GM12878 (cell line): ENCODE results near the gene INO80B. TPM values are rescaled to one million over a fixed set of nuclear protein-coding genes. Genes with fewer than 3 reads are reported as not detected.

Experiments
- ATAC-seq: fragments of 200-7000 bp; cut with Tn5 transposase; 3 replicates; pipeline ENCODE4 v1.9.1; 2020; ENCODE audit warnings: mild to moderate bottlenecking, moderate library complexity
- BruUV-seq: library from RNA; stranded (reverse); fragments of 400-500 nt; replicated peaks from 2 replicates; lab custom pipeline; 2021; lab: Mats Ljungman, UMichigan
- CTCF ChIA-PET: fragments of 300-600 bp; sonication (Branson Sonifier 250); formaldehyde crosslinking; extraction: SDS; loops from one replicate; lab custom pipeline; 2021; ENCODE audit warnings: inconsistent platforms; lab: Yijun Ruan, JAX
- POLR2A ChIA-PET: fragments of 350-600 bp; formaldehyde crosslinking; extraction: SDS; loops from one replicate; lab custom pipeline; 2021; ENCODE audit warnings: inconsistent platforms; lab: Charles Lee
- RAD21 ChIA-PET: fragments of 300-600 bp; sonication (Branson Sonifier 250); formaldehyde crosslinking; loops from one replicate; lab custom pipeline; 2023; ENCODE audit warnings: antibody characterized with exemption; ENCODE audit not compliant: unreplicated experiment; lab: Charles Lee
- SMC1A ChIA-PET: fragments of 300-600 bp; sonication (Branson Sonifier 250); formaldehyde crosslinking; loops from one replicate; lab custom pipeline; 2023; ENCODE audit not compliant: unreplicated experiment, uncharacterized antibody; lab: Charles Lee
- DNase-seq: peaks from one replicate; pipeline ENCODE4 v3.0.0-alpha.2; 2011; ENCODE audit warnings: low read depth, low spot score
- FAIRE-seq: peaks from 3 replicates; lab custom pipeline; 2011; peaks lifted over from hg19 to GRCh38; lab: Jason Lieb, UNC
- H2AFZ ChIP-seq: 2 replicates; pipeline ENCODE4 v1.6.0; 2011; ENCODE audit warnings: low read depth, low read length, control low read depth; ENCODE audit not compliant: control insufficient read depth
- H3K27ac ChIP-seq: 2 replicates; pipeline ENCODE4 v1.5.1; 2011; ENCODE audit warnings: control low read depth; ENCODE audit not compliant: control insufficient read depth, insufficient read depth
- H3K27me3 ChIP-seq, 2 experiments: replicated peaks in 1 of 2; 2 replicates each; pipeline versions ENCODE4 v1.6.0 to v1.6.1; 2011; ENCODE audit warnings: low read length in 1 of 2; ENCODE audit not compliant: control insufficient read depth in 2 of 2, insufficient read depth in 2 of 2
- H3K36me3 ChIP-seq, 2 experiments: 2 replicates each; pipeline ENCODE4 v1.5.1; 2011; ENCODE audit warnings: low read length in 1 of 2; ENCODE audit not compliant: control insufficient read depth in 2 of 2, insufficient read depth in 2 of 2
- H3K4me1 ChIP-seq: 2 replicates; pipeline ENCODE4 v1.6.1; 2011; ENCODE audit warnings: mild to moderate bottlenecking, low read length, moderate library complexity, mixed read lengths; ENCODE audit not compliant: control insufficient read depth, insufficient read depth
- H3K4me2 ChIP-seq: 2 replicates; pipeline ENCODE4 v1.6.0; 2011; ENCODE audit warnings: control low read depth; ENCODE audit not compliant: control insufficient read depth, insufficient read depth
- H3K4me3 ChIP-seq: fragments of 200-600 bp; sonication (generic); 2 replicates; pipeline ENCODE4 v1.5.1; 2016
- H3K79me2 ChIP-seq: 2 replicates; pipeline ENCODE4 v1.6.0; 2011; ENCODE audit warnings: low read length; ENCODE audit not compliant: control insufficient read depth, insufficient read depth
- H3K9ac ChIP-seq: 2 replicates; pipeline ENCODE4 v1.8.0; 2011; ENCODE audit warnings: low read length, control low read depth, mixed read lengths; ENCODE audit not compliant: control insufficient read depth, insufficient read depth
- H3K9me3 ChIP-seq: replicated peaks from 3 replicates; pipeline ENCODE4 v1.5.1; 2011; ENCODE audit warnings: mild to moderate bottlenecking, low read length; ENCODE audit not compliant: control insufficient read depth, insufficient read depth
- H4K20me1 ChIP-seq: 2 replicates; pipeline ENCODE4 v1.6.0; 2011; ENCODE audit not compliant: control insufficient read depth, insufficient read depth
- CREM ChIP-seq: IDR thresholded peaks from 2 replicates; pipeline ENCODE4 v1.6.1; 2014; ENCODE audit warnings: antibody characterized with exemption, low read depth
- CTCF ChIP-seq, 3 experiments: IDR thresholded peaks in 2 of 3; conservative IDR thresholded peaks in 1 of 3; 2 replicates each; pipeline ENCODE4 v1.5.1; 2011; ENCODE audit warnings: low read depth in 3 of 3, low read length in 3 of 3, mild to moderate bottlenecking in 3 of 3, control low read depth in 2 of 3, moderate library complexity in 2 of 3, inconsistent platforms in 1 of 3, mixed read lengths in 1 of 3; ENCODE audit not compliant: control insufficient read depth in 2 of 3, insufficient read depth in 1 of 3; ENCODE audit errors: extremely low read depth in 1 of 3
- LARP7 ChIP-seq: fragments of 450-650 bp; IDR thresholded peaks from 2 replicates; pipeline ENCODE4 v1.6.1; 2017; ENCODE audit warnings: mild to moderate bottlenecking
- MYC ChIP-seq: IDR thresholded peaks from 2 replicates; pipeline ENCODE4 v1.6.1; 2011; ENCODE audit warnings: mild to moderate bottlenecking, low read length, moderate library complexity, inconsistent platforms; ENCODE audit not compliant: insufficient read depth, insufficient replicate concordance, insufficient read length, severe bottlenecking
- PAX5 ChIP-seq: IDR thresholded peaks from 2 replicates; pipeline ENCODE4 v1.6.1; 2011; ENCODE audit warnings: low read depth, low read length, borderline replicate concordance
- PAX8 ChIP-seq: fragments of 450-650 bp; IDR thresholded peaks from 2 replicates; pipeline ENCODE4 v1.6.1; 2017; ENCODE audit warnings: mild to moderate bottlenecking, moderate library complexity
- RELA ChIP-seq: fragments of 450-650 bp; IDR thresholded peaks from 2 replicates; pipeline ENCODE4 v1.8.0; 2014; ENCODE audit warnings: borderline replicate concordance; ENCODE audit not compliant: partially characterized antibody
- RUNX3 ChIP-seq: IDR thresholded peaks from 2 replicates; pipeline ENCODE4 v1.6.1; 2012; ENCODE audit warnings: low read length, inconsistent platforms
- SMAD1 ChIP-seq: fragments of 450-650 bp; IDR thresholded peaks from 2 replicates; pipeline ENCODE4 v1.6.1; 2018; ENCODE audit warnings: mild to moderate bottlenecking, low read depth; ENCODE audit not compliant: partially characterized antibody
- SRF ChIP-seq, 2 experiments: IDR thresholded peaks; 2 replicates each; pipeline ENCODE4 v1.6.1; 2011; ENCODE audit warnings: low read depth in 2 of 2, low read length in 2 of 2, mild to moderate bottlenecking in 1 of 2, moderate library complexity in 1 of 2
- TARDBP ChIP-seq: IDR thresholded peaks from 2 replicates; pipeline ENCODE4 v1.6.1; 2016; ENCODE audit warnings: borderline replicate concordance
- TCF12 ChIP-seq: IDR thresholded peaks from 2 replicates; pipeline ENCODE4 v1.6.1; 2011; ENCODE audit warnings: low read depth, mild to moderate bottlenecking, low read length
- TCF7 ChIP-seq: IDR thresholded peaks from 2 replicates; pipeline ENCODE4 v1.6.1; 2014; ENCODE audit warnings: antibody characterized with exemption, borderline replicate concordance
- ZBED1 ChIP-seq: IDR thresholded peaks from 2 replicates; pipeline ENCODE4 v1.6.1; 2016; ENCODE audit warnings: borderline replicate concordance
- ZZZ3 ChIP-seq: IDR thresholded peaks from 2 replicates; pipeline ENCODE4 v1.6.1; 2011; ENCODE audit warnings: low read depth; ENCODE audit not compliant: control insufficient read depth, insufficient read length
- WGBS: methylation state at CpG from one replicate; pipeline ENCODE4 v1.1.6; 2016; ENCODE audit warnings: low lambda C conversion rate; ENCODE audit not compliant: insufficient replicate concordance, insufficient coverage; ENCODE audit errors: missing lambda C conversion rate; 5-methylcytosine and 5-hydroxymethylcytosine counted together
- in situ Hi-C: fragments of 300-500 bp; cut with MboI; formaldehyde crosslinking; loops from 9 replicates; pipeline ENCODE4 v1.14.3; 2018; ENCODE audit warnings: mixed read lengths
- intact Hi-C: fragments of 100-400 bp; cut with micrococcal nuclease; formaldehyde crosslinking; loops from one replicate; pipeline ENCODE4 v1.14.2; 2022; ENCODE audit not compliant: unreplicated experiment
- polyA plus RNA-seq, 11 experiments: library from polyadenylated mRNA; depleted of rRNA in 4 of 11; unstranded in 6 of 11; stranded (reverse) in 5 of 11; fragments of >200 nt; fragmentation: Nextera tagmentation in 4 of 11; fragmentation: Illumina TruSeq in 1 of 11; extraction: Ambion mirVana in 4 of 11; extraction: Trizol in 1 of 11; gene quantifications; 1 replicate in 1 of 11; 2 replicates in 10 of 11; pipeline versions ENCODE4 v1.2.1 to v1.2.3, GENCODE V29; 2011 to 2016; ENCODE audit warnings: inconsistent platforms in 2 of 11, missing spikeins in 2 of 11, low read depth in 1 of 11
- total RNA-seq, 4 experiments: library from RNA; depleted of rRNA in 3 of 4; stranded (reverse); fragments of >200 nt in 3 of 4; fragmentation: Illumina TruSeq in 1 of 4; extraction: Trizol in 1 of 4; gene quantifications; 2 replicates each; pipeline versions ENCODE4 v1.2.1 to v1.2.3, GENCODE V29; 2013 to 2021
- TF ChIP-seq, protein P1 (sequence below): fragments of 450-650 bp; formaldehyde crosslinking; IDR thresholded peaks from 2 replicates; pipeline ENCODE4 v1.4.0; 2022; ENCODE audit warnings: mild to moderate bottlenecking, moderate library complexity
- TF ChIP-seq, protein P2 (sequence below): IDR thresholded peaks from 2 replicates; pipeline ENCODE4 v1.6.1; 2011; ENCODE audit warnings: borderline replicate concordance, low read depth, mild to moderate bottlenecking, moderate library complexity, low read length; ENCODE audit not compliant: insufficient read depth, poor library complexity, severe bottlenecking

The INO80B gene
- total and polyA plus RNA-seq, 10 of the 15 experiments (the other 5 are each of a cell fraction or from before 2014, with no cell fraction given), result 1.3 to 26.7 (median 11.1) TPM

DNA sequence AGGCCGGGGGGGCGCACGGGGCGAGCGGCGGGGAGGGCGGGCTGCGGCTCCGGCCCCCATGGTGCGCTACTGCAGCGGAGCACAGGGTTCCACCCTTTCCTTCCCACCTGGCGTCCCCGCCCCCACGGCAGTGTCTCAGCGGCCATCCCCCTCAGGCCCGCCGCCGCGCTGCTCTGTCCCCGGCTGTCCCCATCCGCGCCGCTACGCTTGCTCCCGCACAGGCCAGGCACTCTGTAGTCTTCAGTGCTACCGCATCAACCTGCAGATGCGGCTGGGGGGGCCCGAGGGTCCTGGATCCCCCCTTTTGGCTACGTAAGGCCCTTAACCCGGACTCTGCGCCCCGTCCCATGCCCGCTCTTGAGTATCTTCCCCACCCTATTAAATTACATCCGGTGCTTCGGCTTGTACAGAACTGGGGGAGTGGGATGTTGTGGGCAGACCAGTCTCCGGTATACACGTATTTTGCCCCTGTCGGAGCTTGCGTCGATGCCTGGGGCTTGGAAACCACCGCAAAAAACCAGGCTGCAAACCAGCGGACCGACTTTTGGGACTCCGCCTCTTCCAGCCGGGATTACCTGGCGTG is 2.8 kb downstream of the INO80B start:
- Histone ChIP-seq H3K27me3 (no peaks in the 10 kb centered on the region), H4K20me1 (no peaks in the 10 kb centered on the region), H3K4me3 (peak overlapping the region; percentile 80), H3K9ac (peak overlapping the region; percentile 87), H3K4me1 (peaks cover 16% of the 10 kb centered on the region), H3K36me3 (peaks cover 0 to 2% of the 10 kb centered on the region in 2 experiments; a peak in 3 of 4 replicates), H3K27ac (peak overlapping the region; percentile 96), H3K9me3 (no peaks in the 10 kb centered on the region), H3K4me2 (peak overlapping the region; percentile 88), H2AFZ (peak overlapping the region; percentile 81), H3K79me2 (peaks cover 18% of the 10 kb centered on the region)
- no peak for FAIRE-seq
- under 1% methylated on average over 43 of the region's 46 CpGs for WGBS
- no TSS peak for BruUV-seq
- intact Hi-C loops (loop anchor here (1.0 kb wide), 3 partner anchors 8 to 72 kb away; partner anchors contain the start of genes AUP1, CCDC142, HTRA2 and MOGS), in situ Hi-C loops (no loop called here)
- RAD21 ChIA-PET, result interaction anchor here (0.8 to 3.5 kb wide), 22 partner anchors 9 to 427 kb away, joined by 3 to 21 read pairs (median 5); partner anchors contain the start of genes AUP1, C2orf81, CCDC142 and HTRA2
- ATAC-seq, result peak; percentile 71
- POLR2A ChIA-PET, result interaction anchor here (0.6 to 5.8 kb wide), 17 partner anchors 10 to 279 kb away, joined by 3 to 44 read pairs (median 4); partner anchors contain the start of genes C2orf81, CCDC142, HTRA2 and MOB1A
- no peak for DNase-seq
- SMC1A ChIA-PET, result interaction anchor here (0.7 to 5.5 kb wide), 13 partner anchors 10 to 130 kb away, joined by 3 to 24 read pairs (median 7); partner anchors contain the start of genes C2orf81, CCDC142, TTC31 and WDR54
- CTCF ChIA-PET, result interaction anchor here (1.2 to 6.7 kb wide), 9 partner anchors 9 to 130 kb away, joined by 3 to 54 read pairs (median 9); partner anchors contain the start of genes AUP1, CCDC142, HTRA2 and TTC31
- TF ChIP-seq SRF (IDR thresholded peaks at IDR 0.05; ENCODE audit: low read depth in 2 of 2, low read length in 2 of 2) (no peak), MYC (no peak), RELA (peak; percentile 56), ZBED1 (peak; percentile 12; the same call in 1 of the 2 replicates), TARDBP (no peak; the same call in none of the 2 replicates), SMAD1 (peak; percentile 73), PAX8 (no peak), LARP7 (peak; percentile 88), ZZZ3 (no peak), TCF12 (peak; percentile 86), CREM (no peak; the same call in 1 of the 2 replicates), PAX5 (no peak), RUNX3 (peak; percentile 61), TCF7 (no peak), CTCF (IDR thresholded peaks at IDR 0.05 in 2 of 3, conservative IDR thresholded peaks at IDR 0.05 in 1 of 3; ENCODE audit: control insufficient read depth in 2 of 3, extremely low read depth in 1 of 3, insufficient read depth in 1 of 3, low read depth in 3 of 3, low read length in 3 of 3) (no peak)
- TF ChIP-seq, protein P1, sequence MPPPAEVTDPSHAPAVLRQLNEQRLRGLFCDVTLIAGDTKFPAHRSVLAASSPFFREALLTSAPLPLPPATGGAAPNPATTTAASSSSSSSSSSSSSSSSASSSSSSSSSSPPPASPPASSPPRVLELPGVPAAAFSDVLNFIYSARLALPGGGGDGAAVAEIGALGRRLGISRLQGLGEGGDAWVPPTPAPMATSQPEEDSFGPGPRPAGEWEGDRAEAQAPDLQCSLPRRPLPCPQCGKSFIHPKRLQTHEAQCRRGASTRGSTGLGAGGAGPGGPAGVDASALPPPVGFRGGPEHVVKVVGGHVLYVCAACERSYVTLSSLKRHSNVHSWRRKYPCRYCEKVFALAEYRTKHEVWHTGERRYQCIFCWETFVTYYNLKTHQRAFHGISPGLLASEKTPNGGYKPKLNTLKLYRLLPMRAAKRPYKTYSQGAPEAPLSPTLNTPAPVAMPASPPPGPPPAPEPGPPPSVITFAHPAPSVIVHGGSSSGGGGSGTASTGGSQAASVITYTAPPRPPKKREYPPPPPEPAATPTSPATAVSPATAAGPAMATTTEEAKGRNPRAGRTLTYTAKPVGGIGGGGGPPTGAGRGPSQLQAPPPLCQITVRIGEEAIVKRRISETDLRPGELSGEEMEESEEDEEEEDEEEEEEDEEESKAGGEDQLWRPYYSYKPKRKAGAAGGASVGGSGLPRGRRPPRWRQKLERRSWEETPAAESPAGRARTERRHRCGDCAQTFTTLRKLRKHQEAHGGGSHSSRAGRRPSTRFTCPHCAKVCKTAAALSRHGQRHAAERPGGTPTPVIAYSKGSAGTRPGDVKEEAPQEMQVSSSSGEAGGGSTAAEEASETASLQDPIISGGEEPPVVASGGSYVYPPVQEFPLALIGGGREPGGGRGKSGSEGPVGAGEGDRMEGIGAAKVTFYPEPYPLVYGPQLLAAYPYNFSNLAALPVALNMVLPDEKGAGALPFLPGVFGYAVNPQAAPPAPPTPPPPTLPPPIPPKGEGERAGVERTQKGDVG (CRISPR knock-in tag), result 0 out of 2 replicates have a peak, but pooled peaks have one; percentile 41
- TF ChIP-seq, protein P2, sequence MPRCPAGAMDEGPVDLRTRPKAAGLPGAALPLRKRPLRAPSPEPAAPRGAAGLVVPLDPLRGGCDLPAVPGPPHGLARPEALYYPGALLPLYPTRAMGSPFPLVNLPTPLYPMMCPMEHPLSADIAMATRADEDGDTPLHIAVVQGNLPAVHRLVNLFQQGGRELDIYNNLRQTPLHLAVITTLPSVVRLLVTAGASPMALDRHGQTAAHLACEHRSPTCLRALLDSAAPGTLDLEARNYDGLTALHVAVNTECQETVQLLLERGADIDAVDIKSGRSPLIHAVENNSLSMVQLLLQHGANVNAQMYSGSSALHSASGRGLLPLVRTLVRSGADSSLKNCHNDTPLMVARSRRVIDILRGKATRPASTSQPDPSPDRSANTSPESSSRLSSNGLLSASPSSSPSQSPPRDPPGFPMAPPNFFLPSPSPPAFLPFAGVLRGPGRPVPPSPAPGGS, result no peak
